Urinary bladder (tissue), 4 donors: Measurements from ENCODE around the gene BBLN. TPM values are rescaled to one million over a fixed set of nuclear protein-coding genes. Genes with fewer than 3 reads are reported as not detected.
"Not testable (repeated sequence)": the region's sequence is repeated elsewhere in the genome, so short reads cannot be mapped to it uniquely, and the experiment has no call there.

Experiments
- DNase-seq: peaks from one replicate; pipeline ENCODE4 v3.0.0-alpha.2; 2015; ENCODE audit errors: extremely low spot score
- H3K27ac ChIP-seq: one replicate; pipeline ENCODE4 v1.5.1; 2013; ENCODE audit warnings: low read depth, mild to moderate bottlenecking, moderate library complexity
- H3K36me3 ChIP-seq: one replicate; pipeline ENCODE4 v1.6.1; 2013; ENCODE audit warnings: mild to moderate bottlenecking, moderate library complexity; ENCODE audit not compliant: insufficient read depth
- H3K4me1 ChIP-seq: one replicate; pipeline ENCODE4 v1.6.1; 2013; ENCODE audit warnings: mild to moderate bottlenecking, moderate library complexity; ENCODE audit not compliant: insufficient read depth
- H3K4me3 ChIP-seq: one replicate; pipeline ENCODE4 v1.5.1; 2013; ENCODE audit warnings: low read depth, low read length
- WGBS: extraction: QIAGEN DNeasy Blood & Tissue Kit; methylation state at CpG from one replicate; pipeline ENCODE4 v1.1.7; 2013; 5-methylcytosine and 5-hydroxymethylcytosine counted together
- polyA plus RNA-seq: library from polyadenylated mRNA; stranded (reverse); fragments of 200-250 nt; gene quantifications from one replicate; pipeline ENCODE4 v1.2.3, GENCODE V29; 2013
- total RNA-seq: library from RNA; depleted of rRNA; stranded (reverse); fragments of >200 nt; gene quantifications from one replicate; pipeline ENCODE4 v1.2.3, GENCODE V29; 2014
- donor health status: healthy with polysubstance abuse.
- donor health status: healthy.

The BBLN gene
- total and polyA plus RNA-seq, 2 donors = 25.7 to 144 TPM

DNA sequence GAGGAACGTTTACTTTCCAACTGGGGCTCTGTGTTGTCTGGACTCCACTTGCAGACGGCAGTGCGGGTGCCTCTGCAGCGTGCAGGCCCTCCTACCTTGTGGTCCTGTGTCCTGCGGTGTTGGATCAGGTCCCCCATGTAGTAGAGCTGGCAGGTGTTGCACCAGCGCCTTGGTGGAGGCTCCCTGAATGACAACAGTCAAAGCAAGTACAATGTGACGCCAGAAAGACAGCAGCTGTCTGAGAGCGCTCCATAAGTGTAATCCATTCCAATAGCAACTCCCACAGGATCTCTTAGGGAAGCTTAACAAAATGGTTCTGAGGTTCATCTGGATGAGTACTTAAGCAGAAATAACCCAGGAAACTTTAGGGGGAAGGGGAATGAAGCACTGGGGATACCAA, 9.9 kb downstream of the BBLN start:
- Histone ChIP-seq H3K27ac (no peak overlapping the region), H3K36me3 (peaks cover 7% of the 10 kb centered on the region)
- WGBS = 92% methylated on average over 8 of the region's 8 CpGs

DNA sequence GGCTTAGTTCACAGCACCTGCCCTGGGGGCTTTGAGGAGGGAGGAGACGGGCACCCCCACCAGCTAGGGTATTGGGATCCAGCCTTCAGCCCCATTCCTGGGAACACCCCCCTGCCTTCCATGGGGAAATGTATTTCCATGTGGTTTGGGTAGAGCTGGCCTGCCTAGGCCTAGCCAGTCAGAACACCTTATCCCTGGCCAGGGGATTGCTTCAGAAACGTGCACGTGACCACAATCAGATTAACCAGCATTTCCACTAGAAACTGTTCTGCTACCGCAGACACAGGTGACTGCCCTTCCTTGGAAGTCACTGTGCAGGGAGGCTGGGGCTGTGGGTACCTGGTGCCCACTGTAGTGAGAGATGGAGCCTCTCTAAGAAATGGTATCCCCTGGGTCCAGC, 14.0 kb downstream of the BBLN start:
- H3K27ac ChIP-seq = no peak overlapping the region
- 83% methylated on average over 4 of the region's 4 CpGs for WGBS
- H3K36me3 ChIP-seq = peaks cover 3% of the 10 kb centered on the region
- H3K4me1 ChIP-seq = no peaks in the 10 kb centered on the region
- DNase-seq = no peak
- H3K4me3 ChIP-seq = no peak overlapping the region

More for the DNA sequence above, 9.9 kb downstream of the BBLN start:
- Histone ChIP-seq H3K4me3 (no peak overlapping the region), H3K4me1 (no peaks in the 10 kb centered on the region)
- DNase-seq = no peak

DNA sequence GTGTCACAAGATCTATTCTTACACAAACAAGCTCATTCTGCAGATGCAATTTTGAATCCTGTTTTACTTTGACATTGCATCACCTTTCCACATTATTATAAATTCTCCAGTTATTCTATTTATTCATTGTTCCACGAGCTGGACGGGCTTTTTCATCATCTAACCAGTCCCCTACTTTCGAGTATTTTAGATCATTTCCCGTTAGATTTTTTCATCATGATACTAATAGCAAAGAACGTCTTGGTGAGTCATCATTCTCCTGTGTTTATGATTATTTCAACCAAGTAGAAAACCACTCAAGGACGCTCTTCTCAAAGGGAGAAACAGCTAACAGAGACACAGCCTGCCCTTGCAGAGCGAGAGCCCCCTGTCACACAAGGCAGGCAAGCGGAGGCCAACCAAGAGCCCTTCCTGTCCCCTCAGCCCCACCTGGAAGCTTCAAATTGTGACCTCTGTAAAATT, 15.1 kb downstream of the BBLN start:
- Histone ChIP-seq H3K4me1 (no peaks in the 10 kb centered on the region), H3K27ac (no peak overlapping the region), H3K4me3 (no peak overlapping the region), H3K36me3 (peaks cover 5% of the 10 kb centered on the region)
- DNase-seq = no peak
- 83% methylated on average over 8 of the region's 8 CpGs for WGBS

DNA sequence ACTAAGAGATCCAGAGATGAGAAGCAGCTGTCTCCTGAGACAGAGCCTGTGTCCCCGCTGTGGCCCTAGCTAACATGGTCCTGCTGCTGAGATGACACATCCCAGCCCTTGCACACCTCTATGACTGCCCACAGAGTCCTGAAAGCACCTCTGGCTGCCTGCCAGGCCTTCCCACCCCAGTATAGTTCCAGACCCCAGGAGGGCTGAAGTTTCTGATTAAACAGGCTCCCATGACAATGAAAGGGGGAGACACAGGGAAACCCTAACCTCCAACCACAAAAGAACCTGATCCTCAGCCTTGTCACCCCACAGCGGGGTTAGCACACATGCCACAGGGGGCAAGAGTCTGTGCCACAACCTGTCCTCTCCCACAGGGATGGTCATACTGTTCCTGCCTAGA, 15.7 kb downstream of the BBLN start:
- Histone ChIP-seq H3K27ac (no peak overlapping the region), H3K4me3 (no peak overlapping the region), H3K4me1 (no peaks in the 10 kb centered on the region), H3K36me3 (peaks cover 5% of the 10 kb centered on the region)
- WGBS = 93% methylated on average over 2 of the region's 2 CpGs
- no peak for DNase-seq

DNA sequence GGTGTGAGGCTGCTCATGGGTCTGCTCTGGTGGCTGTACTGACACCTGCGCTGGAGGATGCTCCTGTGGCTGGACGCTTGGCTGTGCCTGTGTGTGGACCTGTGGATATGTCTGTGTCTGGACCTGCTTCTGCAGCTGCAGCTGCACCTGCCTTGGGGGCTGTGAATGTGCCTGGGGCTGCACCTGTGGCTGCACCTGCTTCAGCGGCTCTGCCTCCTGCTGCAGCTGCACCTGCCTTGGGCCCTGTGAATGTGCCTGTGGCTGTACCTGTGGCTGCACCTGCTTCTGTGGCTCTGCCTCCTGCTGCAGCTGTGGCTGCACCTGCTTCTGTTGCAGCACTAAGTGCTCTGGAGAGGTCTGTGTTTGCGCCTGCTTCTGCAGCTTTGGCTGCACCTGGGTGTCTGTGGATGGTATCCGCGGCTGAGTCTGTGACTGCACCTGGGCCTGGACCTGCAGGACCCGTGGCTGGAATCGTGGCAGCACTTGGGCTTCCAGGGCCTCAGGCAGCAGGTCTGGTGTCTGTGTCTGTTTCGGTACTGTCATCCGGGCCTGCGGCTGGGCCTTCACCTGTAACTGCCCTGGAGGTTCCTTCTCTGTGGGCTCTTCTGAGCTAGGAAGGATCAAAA, 18.9 kb downstream of the BBLN start:
- 99% methylated on average over 11 of the region's 11 CpGs for WGBS
- H3K4me3 ChIP-seq = no peak overlapping the region
- no peak for DNase-seq
- H3K27ac ChIP-seq = no peak overlapping the region
- H3K4me1 ChIP-seq = no peaks in the 10 kb centered on the region
- H3K36me3 ChIP-seq = peaks cover 5% of the 10 kb centered on the region

DNA sequence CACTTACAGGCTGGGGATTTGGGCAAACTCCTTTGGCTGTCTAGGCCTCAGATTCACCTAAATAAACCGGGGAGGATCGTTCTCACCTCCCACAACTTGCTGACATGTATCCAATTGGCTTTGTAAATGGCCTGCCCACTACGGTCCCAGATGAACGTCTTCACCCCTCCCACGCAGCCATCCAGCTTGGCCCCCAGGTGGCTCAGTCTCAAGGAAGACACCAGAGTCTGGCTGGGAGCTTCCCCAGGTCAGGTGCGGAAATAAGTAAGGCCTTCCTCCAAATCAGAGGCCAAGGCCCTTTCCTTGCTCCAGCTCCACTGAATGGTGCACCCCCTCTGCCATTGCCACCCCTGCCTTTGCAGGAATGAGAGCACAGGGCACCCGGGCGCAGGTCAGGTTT, 19.9 kb downstream of the BBLN start:
- WGBS = 95% methylated on average over 8 of the region's 8 CpGs
- no peaks in the 10 kb centered on the region for H3K4me1 ChIP-seq
- no peak overlapping the region for H3K27ac ChIP-seq
- no peak for DNase-seq
- H3K36me3 ChIP-seq = peaks cover 5% of the 10 kb centered on the region
- H3K4me3 ChIP-seq = no peak overlapping the region

GRCh38 chr9:128180447-128180846, 20.4 kb downstream of the BBLN start:
- 97% methylated on average over 8 of the region's 8 CpGs for WGBS
- Histone ChIP-seq H3K27ac (no peak overlapping the region), H3K4me3 (no peak overlapping the region), H3K36me3 (peaks cover 4% of the 10 kb centered on the region), H3K4me1 (no peaks in the 10 kb centered on the region)
- no peak for DNase-seq

DNA sequence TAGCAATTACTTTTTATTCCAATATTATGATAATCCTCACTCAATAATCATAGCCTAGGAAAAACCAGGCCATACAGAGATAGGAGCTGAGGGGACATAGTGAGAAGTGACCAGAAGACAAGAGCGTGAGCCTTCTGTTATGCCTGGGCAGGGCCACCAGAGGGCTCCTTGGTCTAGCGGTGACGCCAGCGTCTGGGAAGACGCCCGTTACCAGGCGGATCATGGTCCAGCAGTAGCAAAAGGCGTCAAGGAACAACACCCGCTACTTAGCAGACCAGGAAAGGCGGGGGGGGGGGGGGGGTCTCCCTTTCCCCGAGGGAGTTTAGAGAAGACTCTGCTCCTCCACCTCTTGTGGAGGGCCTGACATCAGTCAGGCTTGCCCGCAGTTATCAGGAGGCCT, 21.4 kb downstream of the BBLN start:
- H3K36me3 ChIP-seq, H3K4me3 ChIP-seq, H3K27ac ChIP-seq, DNase-seq, H3K4me1 ChIP-seq: not testable (repeated sequence)
- WGBS = 38% methylated on average over 12 of the region's 12 CpGs

GRCh38 chr9:128182893-128183588, 23.0 kb downstream of the BBLN start:
- DNase-seq = no peak
- no peak overlapping the region for H3K27ac ChIP-seq
- H3K4me3 ChIP-seq = no peak overlapping the region
- WGBS = 92% methylated on average over 12 of the region's 12 CpGs
- H3K36me3 ChIP-seq = peaks cover 4% of the 10 kb centered on the region
- H3K4me1 ChIP-seq = no peaks in the 10 kb centered on the region

GRCh38 chr9:128185979-128186965, 26.2 kb downstream of the BBLN start:
- Histone ChIP-seq H3K36me3 (no peaks in the 10 kb centered on the region), H3K4me3 (no peak overlapping the region), H3K27ac (no peak overlapping the region), H3K4me1 (peaks cover 3% of the 10 kb centered on the region)
- no peak for DNase-seq
- 95% methylated on average over 11 of the region's 11 CpGs for WGBS

- Histone ChIP-seq H3K4me3 (no peak overlapping the region), H3K36me3 (no peaks in the 10 kb centered on the region), H3K4me1 (peaks cover 3% of the 10 kb centered on the region), H3K27ac (no peak overlapping the region)
- DNase-seq = no peak
- 98% methylated on average over 2 of the region's 2 CpGs for WGBS
Observed at GRCh38 chr9:128187361-128187760, 27.3 kb downstream of the BBLN start.

DNA sequence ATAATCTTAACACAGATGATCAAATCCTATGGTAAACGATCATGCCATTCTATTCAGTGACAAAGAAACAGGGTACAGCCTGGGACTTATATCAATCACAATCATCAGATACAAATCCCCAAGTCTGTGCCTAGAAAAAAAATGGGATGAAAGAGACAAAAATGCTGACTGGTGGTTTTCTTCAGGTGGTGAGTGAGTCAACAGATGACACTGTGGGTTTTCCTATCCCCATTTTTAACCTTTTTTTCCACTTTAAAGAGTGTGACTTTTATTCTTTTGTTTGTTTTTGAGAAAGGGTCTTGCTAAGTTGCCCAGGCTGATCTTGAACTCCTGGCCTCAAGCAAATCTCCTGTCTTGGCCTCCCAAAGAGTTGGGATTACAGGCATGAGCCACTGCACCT, 28.1 kb downstream of the BBLN start:
- H3K27ac ChIP-seq = no peak overlapping the region
- no peaks in the 10 kb centered on the region for H3K36me3 ChIP-seq
- 67% methylated on average over 1 of the region's 1 CpG for WGBS
- DNase-seq = no peak
- H3K4me3 ChIP-seq = no peak overlapping the region
- H3K4me1 ChIP-seq = peaks cover 3% of the 10 kb centered on the region

DNA sequence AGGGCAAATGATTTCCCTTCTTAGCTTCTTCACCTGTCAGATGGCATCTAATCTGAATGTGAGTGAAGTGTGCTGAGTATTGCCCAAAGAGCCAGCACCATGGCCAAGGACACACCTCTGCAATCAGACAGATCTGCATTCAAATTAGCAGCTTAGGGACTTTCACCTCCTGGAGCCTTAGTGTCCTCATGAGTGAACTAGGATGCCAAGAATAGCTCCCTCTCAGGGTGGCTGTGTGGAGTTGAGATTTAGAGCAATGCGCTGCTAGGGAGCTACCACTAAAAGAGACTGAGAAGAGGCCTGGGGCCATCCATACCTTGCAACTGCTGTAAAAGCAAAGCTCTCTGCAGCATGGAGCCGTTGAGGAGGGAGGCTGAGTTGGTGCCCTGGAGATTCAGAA, 29.9 kb downstream of the BBLN start:
- H3K4me3 ChIP-seq = no peak overlapping the region
- 81% methylated on average over 2 of the region's 2 CpGs for WGBS
- H3K27ac ChIP-seq = no peak overlapping the region
- no peak for DNase-seq
- no peaks in the 10 kb centered on the region for H3K36me3 ChIP-seq
- peaks cover 3% of the 10 kb centered on the region for H3K4me1 ChIP-seq
